A673 (cell line): ENCODE data around the gene RPGRIP1.

ENCODE experiments used
- CTCF ChIP-seq: fragments of 300-800, 200-600 bp; sonication (generic); conservative IDR thresholded peaks from 2 replicates; pipeline ENCODE4 v1.5.1; 2017; ENCODE audit warnings: low read depth, mild to moderate bottlenecking, antibody characterized with exemption, low read length, moderate library complexity, mixed read lengths
- EZH2 ChIP-seq: fragments of 200-600 bp; sonication (generic); IDR thresholded peaks from 2 replicates; pipeline ENCODE4 v1.6.1; 2017; ENCODE audit warnings: borderline replicate concordance, low read depth, mild to moderate bottlenecking, mixed read lengths, antibody characterized with exemption, low read length; ENCODE audit not compliant: poor library complexity, severe bottlenecking

- TF ChIP-seq EZH2 (no peak), CTCF (no peak)
Observed at GRCh38 chr14:21268617-21269251, 11.1 kb upstream of the RPGRIP1 start.
